ENCODE data around the gene TLCD3A. TPM values are rescaled to one million over a fixed set of nuclear protein-coding genes. Genes with fewer than 3 reads are reported as not detected.
"Not testable (repeated sequence)": the region's sequence is repeated elsewhere in the genome, so short reads cannot be mapped to it uniquely, and the experiment has no call there.

The TLCD3A gene
- total and polyA plus RNA-seq, 10 of the 15 experiments (the other 5 are each of a cell fraction or from before 2014, with no cell fraction given), result 2.9 to 29.7 (median 17.8) TPM

DNA sequence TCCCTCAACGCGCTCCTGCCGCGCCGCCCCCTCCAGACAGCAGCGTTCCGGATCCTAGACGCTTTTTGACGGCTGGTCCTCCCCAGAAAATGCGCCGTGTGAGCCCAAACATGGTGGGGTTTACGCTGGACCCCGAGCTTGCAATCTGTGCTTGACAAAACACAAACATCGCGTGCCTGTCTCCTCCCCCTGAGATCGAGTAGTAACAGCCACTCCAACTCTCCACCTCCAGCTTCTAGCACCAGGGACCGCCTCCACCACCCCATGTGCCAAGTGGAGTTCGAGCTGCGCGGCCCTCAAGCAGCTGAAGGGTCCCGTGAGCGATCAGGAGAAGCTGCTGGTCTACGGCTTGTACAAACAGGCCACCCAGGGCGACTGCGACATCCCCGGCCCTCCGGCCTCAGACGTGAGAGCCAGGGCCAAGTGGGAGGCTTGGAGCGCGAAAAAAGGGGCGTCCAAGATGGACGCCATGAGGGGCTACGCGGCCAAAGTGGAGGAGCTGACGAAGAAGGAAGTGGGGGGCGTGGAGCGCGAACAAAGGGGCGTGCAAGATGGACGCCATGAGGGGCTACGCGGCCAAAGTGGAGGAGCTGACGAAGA, 20.3 kb downstream of the TLCD3A start (continued):
- TF ChIP-seq ATF7 (IDR thresholded peaks at IDR 0.05; ENCODE audit: low read depth) (no peak), NFXL1 (IDR thresholded peaks at IDR 0.05; ENCODE audit: borderline replicate concordance) (no peak), IRF3 (IDR thresholded peaks at IDR 0.05) (no peak)

GRCh38 chr17:753418-753817, 21.0 kb downstream of the TLCD3A start:
- H3K27me3 ChIP-seq (replicated peaks in 1 of 2; ENCODE audit: control insufficient read depth in 2 of 2, insufficient read depth in 2 of 2, low read length in 1 of 2), result no peaks in the 10 kb centered on the region
- POLR2A ChIA-PET, result no interaction called here
- in situ Hi-C loops (cut with MboI) (no loop called here), intact Hi-C loops (cut with micrococcal nuclease; ENCODE audit: unreplicated experiment) (no loop called here)
- TF ChIP-seq SRF (IDR thresholded peaks at IDR 0.05; ENCODE audit: low read depth in 2 of 2, low read length in 2 of 2), result no peak
- no peak for TF ChIP-seq CEBPB (IDR thresholded peaks at IDR 0.05; ENCODE audit: borderline replicate concordance in 1 of 2, low read depth in 2 of 2, low read length in 2 of 2)
- TF ChIP-seq WRNIP1 (IDR thresholded peaks at IDR 0.05; ENCODE audit: borderline replicate concordance, low read depth, low read length), result no peak
- TF ChIP-seq ELK1 (IDR thresholded peaks at IDR 0.05; ENCODE audit: low read depth, low read length), result no peak
- TF ChIP-seq HDAC6 (IDR thresholded peaks at IDR 0.05; ENCODE audit: unreplicated experiment), result no peak
- TF ChIP-seq IKZF2 (IDR thresholded peaks at IDR 0.05), result no peak
- TF ChIP-seq GATAD2B (conservative IDR thresholded peaks at IDR 0.05; ENCODE audit: low read depth), result no peak
- no peak for TF ChIP-seq ZNF274 (IDR thresholded peaks at IDR 0.05; ENCODE audit: insufficient read depth, insufficient read length)
- H3K4me2 ChIP-seq (ENCODE audit: control insufficient read depth, insufficient read depth), result no peak overlapping the region
- no peak overlapping the region for H3K4me3 ChIP-seq
- H3K27ac ChIP-seq (ENCODE audit: control insufficient read depth, insufficient read depth), result no peak overlapping the region
- peaks cover 3% of the 10 kb centered on the region; the same call in 1 of the 3 replicates for H3K9me3 ChIP-seq (replicated peaks; ENCODE audit: control insufficient read depth, insufficient read depth, low read length)
- SMC1A ChIA-PET (ENCODE audit: uncharacterized antibody, unreplicated experiment), result interaction anchor here (0.9 to 1.4 kb wide), 3 partner anchors 21 to 228 kb away, joined by 3 to 4 read pairs (median 4); partner anchors contain the start of genes GLOD4 and MRM3
- CTCF ChIA-PET, result interaction anchor here (0.9 to 1.8 kb wide), 7 partner anchors 8 to 341 kb away, joined by 3 to 7 read pairs (median 5); partner anchors contain the start of genes GLOD4 and MRM3
- ATAC-seq (no peak), FAIRE-seq (no peak), DNase-seq (ENCODE audit: low read depth, low spot score) (no peak)
- H3K9ac ChIP-seq (ENCODE audit: control insufficient read depth, insufficient read depth, low read length), result no peak overlapping the region
- H3K4me1 ChIP-seq (ENCODE audit: control insufficient read depth, insufficient read depth, low read length), result peaks cover 4% of the 10 kb centered on the region; the same call in 1 of the 2 replicates
- H3K36me3 ChIP-seq (ENCODE audit: control insufficient read depth in 2 of 2, insufficient read depth in 2 of 2, low read length in 1 of 2), result peaks cover 0 to 2% of the 10 kb centered on the region in 2 experiments; a peak in 1 of 4 replicates
- BruUV-seq (replicated peaks), result no TSS peak
- H4K20me1 ChIP-seq (ENCODE audit: control insufficient read depth, insufficient read depth), result no peaks in the 10 kb centered on the region
- peaks cover 30% of the 10 kb centered on the region for H3K79me2 ChIP-seq (ENCODE audit: control insufficient read depth, insufficient read depth, low read length)
- 98% methylated on average over 8 of the region's 13 CpGs for WGBS (ENCODE audit: insufficient coverage, insufficient replicate concordance, low lambda C conversion rate, missing lambda C conversion rate)
- H2AFZ ChIP-seq (ENCODE audit: control insufficient read depth, low read depth, low read length), result no peak overlapping the region
- RAD21 ChIA-PET (ENCODE audit: unreplicated experiment), result interaction anchor here (1.4 to 1.5 kb wide), 2 partner anchors 39 to 243 kb away, joined by 5 read pairs; partner anchors contain the start of genes TIMM22 and VPS53

DNA sequence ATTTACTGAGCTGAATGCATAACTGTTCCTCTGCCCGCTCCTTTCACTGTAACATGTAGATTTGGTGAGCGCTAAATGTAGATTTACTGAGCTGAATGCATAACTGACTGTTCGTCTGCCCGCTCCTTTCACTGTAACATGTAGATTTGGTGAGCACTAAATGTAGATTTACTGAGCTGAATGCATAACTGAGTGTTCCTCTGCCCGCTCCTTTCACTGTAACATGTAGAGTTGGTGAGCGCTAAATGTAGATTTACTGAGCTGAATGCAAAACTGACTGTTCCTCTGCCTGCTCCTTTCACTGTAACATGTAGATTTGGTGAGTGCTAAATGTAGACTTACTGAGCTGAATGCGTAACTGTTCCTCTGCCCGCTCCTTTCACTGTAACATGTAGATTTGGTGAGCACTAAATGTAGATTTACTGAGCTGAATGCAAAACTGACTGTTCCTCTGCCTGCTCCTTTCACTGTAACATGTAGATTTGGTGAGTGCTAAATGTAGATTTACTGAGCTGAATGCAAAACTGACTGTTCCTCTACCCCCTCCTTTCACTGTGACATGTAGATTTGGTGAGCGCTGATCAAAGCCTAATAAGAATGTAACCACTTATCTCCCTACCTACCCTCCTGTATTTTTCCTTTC, 23.0 kb downstream of the TLCD3A start:
- FAIRE-seq; intact Hi-C loops (cut with micrococcal nuclease; ENCODE audit: unreplicated experiment); ATAC-seq; H3K27me3 ChIP-seq (replicated peaks in 1 of 2; ENCODE audit: control insufficient read depth in 2 of 2, insufficient read depth in 2 of 2, low read length in 1 of 2); H3K4me3 ChIP-seq; H3K36me3 ChIP-seq (ENCODE audit: control insufficient read depth in 2 of 2, insufficient read depth in 2 of 2, low read length in 1 of 2); H3K9me3 ChIP-seq (replicated peaks; ENCODE audit: control insufficient read depth, insufficient read depth, low read length); DNase-seq (ENCODE audit: low read depth, low spot score); H3K4me2 ChIP-seq (ENCODE audit: control insufficient read depth, insufficient read depth); H3K9ac ChIP-seq (ENCODE audit: control insufficient read depth, insufficient read depth, low read length); H4K20me1 ChIP-seq (ENCODE audit: control insufficient read depth, insufficient read depth); H2AFZ ChIP-seq (ENCODE audit: control insufficient read depth, low read depth, low read length); in situ Hi-C loops (cut with MboI); H3K27ac ChIP-seq (ENCODE audit: control insufficient read depth, insufficient read depth); H3K4me1 ChIP-seq (ENCODE audit: control insufficient read depth, insufficient read depth, low read length); BruUV-seq (replicated peaks): not testable (repeated sequence)
- ChIA-PET RAD21 (ENCODE audit: unreplicated experiment) (interaction anchor here (1.2 kb wide), 1 partner anchor 41 kb away, joined by 5 read pairs; the partner anchor contains the start of gene VPS53), CTCF (interaction anchor here (0.9 to 1.8 kb wide), 5 partner anchors 27 to 343 kb away, joined by 3 to 4 read pairs (median 3); partner anchors contain the start of genes GLOD4 and MRM3), POLR2A (interaction anchor here (0.6 kb wide), 1 partner anchor 52 kb away, joined by 3 read pairs; no protein-coding TSS in a partner anchor), SMC1A (ENCODE audit: uncharacterized antibody, unreplicated experiment) (interaction anchor here (0.7 to 0.9 kb wide), 2 partner anchors 24 to 62 kb away, joined by 3 to 4 read pairs; no protein-coding TSS in a partner anchor)
- 99% methylated on average over 9 of the region's 9 CpGs for WGBS (ENCODE audit: insufficient coverage, insufficient replicate concordance, low lambda C conversion rate, missing lambda C conversion rate)
- peaks cover 16% of the 10 kb centered on the region for H3K79me2 ChIP-seq (ENCODE audit: control insufficient read depth, insufficient read depth, low read length)
